HG03469 (cell line): ENCODE data around the gene SLC13A1.
"Not testable (repeated sequence)": the region's sequence is repeated elsewhere in the genome, so short reads cannot be mapped to it uniquely, and the experiment has no call there.

Experiments used
- ATAC-seq: cut with Tn5 transposase; IDR thresholded peaks from one replicate; pipeline ENCODE4 v1.9.1; 2021; ENCODE audit warnings: mild to moderate bottlenecking, moderate library complexity, moderate number of reproducible peaks; ENCODE audit not compliant: unreplicated experiment

Gene SLC13A1

GRCh38 chr7:123199883-123200282, at the start of gene SLC13A1:
Gene SLC13A1, minus strand, starts transcription at chr7:123199969. Its CDS starts 23 bp downstream, at chr7:123199946.
- ATAC-seq = no peak

- ATAC-seq = no peak
Measured at GRCh38 chr7:123244768-123245167, 45.0 kb upstream of the SLC13A1 start.

GRCh38 chr7:123242467-123243092, 42.8 kb upstream of the SLC13A1 start:
- no peak for ATAC-seq

GRCh38 chr7:123241809-123242208, 42.0 kb upstream of the SLC13A1 start:
- no peak for ATAC-seq

- ATAC-seq = no peak
Measured at GRCh38 chr7:123231021-123232000, 31.5 kb upstream of the SLC13A1 start.

GRCh38 chr7:123230603-123231002, 30.8 kb upstream of the SLC13A1 start:
- ATAC-seq = no peak

GRCh38 chr7:123230147-123230546, 30.4 kb upstream of the SLC13A1 start:
- no peak for ATAC-seq

GRCh38 chr7:123229426-123229825, 29.7 kb upstream of the SLC13A1 start:
- no peak for ATAC-seq

- ATAC-seq = not testable (repeated sequence)
Measured at GRCh38 chr7:123227666-123228065, 27.9 kb upstream of the SLC13A1 start.

- ATAC-seq = no peak
Measured at GRCh38 chr7:123220396-123220795, 20.6 kb upstream of the SLC13A1 start.

- ATAC-seq = no peak
Measured at GRCh38 chr7:123218866-123219265, 19.1 kb upstream of the SLC13A1 start.

- ATAC-seq = no peak
Measured at GRCh38 chr7:123216825-123217224, 17.1 kb upstream of the SLC13A1 start.

- ATAC-seq = no peak
Measured at GRCh38 chr7:123215350-123215749, 15.6 kb upstream of the SLC13A1 start.

GRCh38 chr7:123211545-123211944, 11.8 kb upstream of the SLC13A1 start:
- ATAC-seq = no peak

GRCh38 chr7:123210986-123211385, 11.2 kb upstream of the SLC13A1 start:
- ATAC-seq = no peak

GRCh38 chr7:123209786-123210185, 10.0 kb upstream of the SLC13A1 start:
- no peak for ATAC-seq

- ATAC-seq = no peak
Measured at GRCh38 chr7:123208793-123209192, 9.0 kb upstream of the SLC13A1 start.

GRCh38 chr7:123204206-123204835, 4.6 kb upstream of the SLC13A1 start:
- ATAC-seq = no peak

- ATAC-seq = no peak
Measured at GRCh38 chr7:123201901-123202300, 2.1 kb upstream of the SLC13A1 start.

- ATAC-seq = no peak
Measured at GRCh38 chr7:123198668-123199652, 809 bp downstream of the SLC13A1 start.
